HepG2 (cell line): ENCODE measurements around the gene IVL.

Experiments used
- EZH2 ChIP-seq: conservative IDR thresholded peaks from 2 replicates; pipeline ENCODE4 v1.6.1; 2012; ENCODE audit warnings: mild to moderate bottlenecking, low read depth, low read length, moderate library complexity
- FLYWCH1 ChIP-seq: sonication (generic); formaldehyde crosslinking; IDR thresholded peaks from 2 replicates; pipeline ENCODE4 v1.8.1; 2023; ENCODE audit warnings: mild to moderate bottlenecking, missing genetic modification reagents
- MEIS2 ChIP-seq: sonication (generic); formaldehyde crosslinking; IDR thresholded peaks from 2 replicates; pipeline ENCODE4 v1.9.0; 2021; ENCODE audit warnings: mild to moderate bottlenecking, missing genetic modification reagents
- TF ChIP-seq, protein P1 (sequence below): sonication (generic); formaldehyde crosslinking; IDR thresholded peaks from 2 replicates; pipeline ENCODE4 v1.4.0; 2020; ENCODE audit warnings: missing genetic modification reagents

DNA sequence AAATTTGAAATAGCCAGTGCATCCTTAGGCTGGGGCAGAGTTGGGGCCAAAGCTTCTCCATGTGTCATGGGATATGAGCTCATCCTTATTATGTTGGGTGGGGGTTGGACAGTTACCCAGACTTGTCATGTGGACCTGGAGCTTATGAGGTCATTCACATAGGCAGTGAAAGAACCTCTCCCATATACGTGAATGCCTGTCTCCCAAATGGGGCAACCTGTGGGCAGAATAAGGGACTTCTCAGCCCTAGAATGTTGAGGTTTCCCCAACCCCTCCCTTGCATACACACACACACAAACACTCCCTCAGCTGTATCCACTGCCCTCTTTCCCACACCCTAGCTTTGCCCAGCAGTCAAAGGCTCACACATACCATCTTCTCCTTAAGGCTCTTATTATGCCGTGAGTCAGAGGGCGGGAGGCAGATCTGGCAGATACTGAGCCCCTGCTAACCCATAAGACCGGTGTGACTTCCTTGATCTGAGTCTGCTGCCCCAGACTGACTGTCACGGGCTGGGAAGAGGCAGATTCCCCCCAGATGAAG is 2.3 kb upstream of the IVL start:
- TF ChIP-seq, protein P1, sequence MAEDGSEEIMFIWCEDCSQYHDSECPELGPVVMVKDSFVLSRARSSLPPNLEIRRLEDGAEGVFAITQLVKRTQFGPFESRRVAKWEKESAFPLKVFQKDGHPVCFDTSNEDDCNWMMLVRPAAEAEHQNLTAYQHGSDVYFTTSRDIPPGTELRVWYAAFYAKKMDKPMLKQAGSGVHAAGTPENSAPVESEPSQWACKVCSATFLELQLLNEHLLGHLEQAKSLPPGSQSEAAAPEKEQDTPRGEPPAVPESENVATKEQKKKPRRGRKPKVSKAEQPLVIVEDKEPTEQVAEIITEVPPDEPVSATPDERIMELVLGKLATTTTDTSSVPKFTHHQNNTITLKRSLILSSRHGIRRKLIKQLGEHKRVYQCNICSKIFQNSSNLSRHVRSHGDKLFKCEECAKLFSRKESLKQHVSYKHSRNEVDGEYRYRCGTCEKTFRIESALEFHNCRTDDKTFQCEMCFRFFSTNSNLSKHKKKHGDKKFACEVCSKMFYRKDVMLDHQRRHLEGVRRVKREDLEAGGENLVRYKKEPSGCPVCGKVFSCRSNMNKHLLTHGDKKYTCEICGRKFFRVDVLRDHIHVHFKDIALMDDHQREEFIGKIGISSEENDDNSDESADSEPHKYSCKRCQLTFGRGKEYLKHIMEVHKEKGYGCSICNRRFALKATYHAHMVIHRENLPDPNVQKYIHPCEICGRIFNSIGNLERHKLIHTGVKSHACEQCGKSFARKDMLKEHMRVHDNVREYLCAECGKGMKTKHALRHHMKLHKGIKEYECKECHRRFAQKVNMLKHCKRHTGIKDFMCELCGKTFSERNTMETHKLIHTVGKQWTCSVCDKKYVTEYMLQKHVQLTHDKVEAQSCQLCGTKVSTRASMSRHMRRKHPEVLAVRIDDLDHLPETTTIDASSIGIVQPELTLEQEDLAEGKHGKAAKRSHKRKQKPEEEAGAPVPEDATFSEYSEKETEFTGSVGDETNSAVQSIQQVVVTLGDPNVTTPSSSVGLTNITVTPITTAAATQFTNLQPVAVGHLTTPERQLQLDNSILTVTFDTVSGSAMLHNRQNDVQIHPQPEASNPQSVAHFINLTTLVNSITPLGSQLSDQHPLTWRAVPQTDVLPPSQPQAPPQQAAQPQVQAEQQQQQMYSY (CRISPR knock-in tag), result no peak
- TF ChIP-seq MEIS2 (CRISPR knock-in tag) (no peak), FLYWCH1 (CRISPR knock-in tag) (no peak), EZH2 (no peak)
